Measurements from ENCODE around the gene RFTN1.

Gene RFTN1

GRCh38 chr3:16406166-16406565 is 107.3 kb downstream of the RFTN1 start:
- DNase-seq (ENCODE audit: low read depth in 2 of 2) = no peak

- no peak for DNase-seq (ENCODE audit: low read depth in 2 of 2)
Observed at GRCh38 chr3:16404349-16404895, 109.1 kb downstream of the RFTN1 start.

GRCh38 chr3:16402451-16402850 is 111.0 kb downstream of the RFTN1 start:
- DNase-seq (ENCODE audit: low read depth in 2 of 2) = no peak

- DNase-seq (ENCODE audit: low read depth in 2 of 2) = no peak
Observed at GRCh38 chr3:16401273-16401672, 112.2 kb downstream of the RFTN1 start.

- no peak for DNase-seq (ENCODE audit: low read depth in 2 of 2)
Observed at GRCh38 chr3:16400106-16400931, 113.2 kb downstream of the RFTN1 start.

- no peak for DNase-seq (ENCODE audit: low read depth in 2 of 2)
Observed at GRCh38 chr3:16399473-16399872, 114.0 kb downstream of the RFTN1 start.

- no peak for DNase-seq (ENCODE audit: low read depth in 2 of 2)
Observed at GRCh38 chr3:16398648-16399047, 114.9 kb downstream of the RFTN1 start.

GRCh38 chr3:16396202-16396601 is 117.3 kb downstream of the RFTN1 start:
- DNase-seq (ENCODE audit: low read depth in 2 of 2) = no peak

GRCh38 chr3:16395212-16395611 is 118.3 kb downstream of the RFTN1 start:
- no peak for DNase-seq (ENCODE audit: low read depth in 2 of 2)

- no peak for DNase-seq (ENCODE audit: low read depth in 2 of 2)
Observed at GRCh38 chr3:16394639-16395038, 118.9 kb downstream of the RFTN1 start.

GRCh38 chr3:16392717-16393116 is 120.8 kb downstream of the RFTN1 start:
- DNase-seq (ENCODE audit: low read depth in 2 of 2) = no peak

- DNase-seq (ENCODE audit: low read depth in 2 of 2) = no peak
Observed at GRCh38 chr3:16392065-16392464, 121.4 kb downstream of the RFTN1 start.

- DNase-seq (ENCODE audit: low read depth in 2 of 2) = no peak
Observed at GRCh38 chr3:16390581-16390980, 122.9 kb downstream of the RFTN1 start.

GRCh38 chr3:16388850-16389441 is 124.6 kb downstream of the RFTN1 start:
- DNase-seq (ENCODE audit: low read depth in 2 of 2) = no peak

GRCh38 chr3:16386561-16386960 is 126.9 kb downstream of the RFTN1 start:
- no peak for DNase-seq (ENCODE audit: low read depth in 2 of 2)

- no peak for DNase-seq (ENCODE audit: low read depth in 2 of 2)
Observed at GRCh38 chr3:16385151-16385550, 128.3 kb downstream of the RFTN1 start.

GRCh38 chr3:16383864-16384263 is 129.6 kb downstream of the RFTN1 start:
- DNase-seq (ENCODE audit: low read depth in 2 of 2) = no peak

- no peak for DNase-seq (ENCODE audit: low read depth in 2 of 2)
Observed at GRCh38 chr3:16382845-16383244, 130.7 kb downstream of the RFTN1 start.

- DNase-seq (ENCODE audit: low read depth in 2 of 2) = no peak
Observed at GRCh38 chr3:16381426-16381825, 132.1 kb downstream of the RFTN1 start.

- no peak for DNase-seq (ENCODE audit: low read depth in 2 of 2)
Observed at GRCh38 chr3:16380421-16380820, 133.1 kb downstream of the RFTN1 start.

GRCh38 chr3:16379838-16380237 is 133.7 kb downstream of the RFTN1 start:
- DNase-seq (ENCODE audit: low read depth in 2 of 2) = no peak

- DNase-seq (ENCODE audit: low read depth in 2 of 2) = no peak
Observed at GRCh38 chr3:16378920-16379319, 134.6 kb downstream of the RFTN1 start.

- no peak for DNase-seq (ENCODE audit: low read depth in 2 of 2)
Observed at GRCh38 chr3:16378415-16378814, 135.1 kb downstream of the RFTN1 start.

All from stimulated activated CD8-positive, alpha-beta memory T cell treated with anti-CD3 and anti-CD28 coated beads, Interleukin-15, amount 100 ng/mL, for 48 hours (primary cell).